Endothelial cell of umbilical vein (primary cell): ENCODE data around the gene POLR2E. TPM values are rescaled to one million over a fixed set of nuclear protein-coding genes. Genes with fewer than 3 reads are reported as not detected.

Source experiments
- BruUV-seq: library from RNA; stranded (reverse); fragments of 400-500 nt; replicated peaks from 2 replicates; lab custom pipeline; 2021; lab: Mats Ljungman, UMichigan
- CTCF ChIA-PET: fragments of 300-600, 350-600 bp; sonication (Branson Sonifier 250); formaldehyde crosslinking; loops from one replicate; lab custom pipeline; 2021; ENCODE audit warnings: antibody characterized with exemption, inconsistent platforms; lab: Charles Lee
- POLR2A ChIA-PET: fragments of 300-600, 350-600 bp; sonication (Branson Sonifier 250); formaldehyde crosslinking; loops from one replicate; lab custom pipeline; 2021; ENCODE audit warnings: antibody characterized with exemption, inconsistent platforms; lab: Charles Lee
- DNase-seq: peaks from one replicate; pipeline ENCODE4 v3.0.0-alpha.2; 2011; ENCODE audit warnings: low read depth, low spot score
- FAIRE-seq: peaks from 2 replicates; lab custom pipeline; 2011; peaks lifted over from hg19 to GRCh38; lab: Jason Lieb, UNC
- H2AFZ ChIP-seq: 2 replicates; pipeline ENCODE4 v1.6.0; 2012; ENCODE audit warnings: low read depth, low read length, control low read depth, inconsistent platforms
- H3K27ac ChIP-seq: 2 replicates; pipeline ENCODE4 v1.5.1; 2011; ENCODE audit warnings: low read depth, mild to moderate bottlenecking, control low read depth, low read length, moderate library complexity; ENCODE audit not compliant: insufficient read depth
- H3K27me3 ChIP-seq, 2 experiments: 2 replicates each; pipeline versions ENCODE4 v1.6.0 to v1.6.1; 2011; ENCODE audit warnings: low read length in 2 of 2, mixed read lengths in 1 of 2; ENCODE audit not compliant: control insufficient read depth in 2 of 2, insufficient read depth in 2 of 2
- H3K36me3 ChIP-seq, 2 experiments: 2 replicates in 1 of 2; 3 replicates in 1 of 2; pipeline ENCODE4 v1.5.1; 2011; ENCODE audit warnings: low read length in 2 of 2, mild to moderate bottlenecking in 1 of 2, moderate library complexity in 1 of 2; ENCODE audit not compliant: control insufficient read depth in 2 of 2, insufficient read depth in 2 of 2; ENCODE audit errors: extremely low read depth in 1 of 2
- H3K4me1 ChIP-seq: 3 replicates; pipeline ENCODE4 v1.5.1; 2011; ENCODE audit warnings: mild to moderate bottlenecking, low read length; ENCODE audit not compliant: control insufficient read depth, insufficient read depth; ENCODE audit errors: extremely low read depth
- H3K4me2 ChIP-seq: 2 replicates; pipeline ENCODE4 v1.6.1; 2011; ENCODE audit warnings: low read length, control low read depth, mixed read lengths; ENCODE audit not compliant: insufficient read depth
- H3K4me3 ChIP-seq, 3 experiments: fragments of 200-600 bp in 1 of 3; sonication (generic), shearing (Covaris generic) in 1 of 3; replicated peaks in 1 of 3; 2 replicates each; pipeline ENCODE4 v1.5.1; 2011 to 2016; ENCODE audit warnings: control low read depth in 3 of 3, low read length in 3 of 3, mild to moderate bottlenecking in 2 of 3, inconsistent platforms in 1 of 3, low read depth in 1 of 3, moderate library complexity in 1 of 3; ENCODE audit not compliant: insufficient read depth in 1 of 3
- H3K79me2 ChIP-seq: 2 replicates; pipeline ENCODE4 v1.6.0; 2012; ENCODE audit warnings: low read length, inconsistent platforms; ENCODE audit not compliant: control insufficient read depth, insufficient read depth
- H3K9ac ChIP-seq: replicated peaks from 2 replicates; pipeline ENCODE3; 2011; ENCODE audit warnings: low read length, control low read depth; ENCODE audit not compliant: insufficient read depth; ENCODE audit errors: extremely low read depth
- H3K9me1 ChIP-seq: replicated peaks from 3 replicates; pipeline ENCODE4 v1.6.0; 2011; ENCODE audit warnings: mild to moderate bottlenecking, low read length; ENCODE audit not compliant: control insufficient read depth, insufficient read depth; ENCODE audit errors: extremely low read depth
- H3K9me3 ChIP-seq: replicated peaks from 2 replicates; pipeline ENCODE4 v1.5.1; 2012; ENCODE audit warnings: low read length, inconsistent platforms; ENCODE audit not compliant: control insufficient read depth, insufficient read depth
- H4K20me1 ChIP-seq: replicated peaks from 2 replicates; pipeline ENCODE3; 2011; ENCODE audit warnings: mild to moderate bottlenecking, low read length; ENCODE audit not compliant: control insufficient read depth, insufficient read depth; ENCODE audit errors: extremely low read depth
- CTCF ChIP-seq, 2 donors: IDR thresholded peaks; 1 replicate in 1 of 2; 2 replicates in 1 of 2; pipeline ENCODE4 v1.5.1; 2011; ENCODE audit warnings: low read length in 2 of 2, mild to moderate bottlenecking in 2 of 2, moderate library complexity in 2 of 2, control low read depth in 1 of 2, inconsistent platforms in 1 of 2, low read depth in 1 of 2; ENCODE audit not compliant: insufficient read depth in 1 of 2; ENCODE audit errors: extremely low read depth in 1 of 2
- EZH2 ChIP-seq: IDR thresholded peaks from 2 replicates; pipeline ENCODE4 v1.6.1; 2012; ENCODE audit warnings: borderline replicate concordance, low read depth, mild to moderate bottlenecking, moderate library complexity, low read length, inconsistent platforms; ENCODE audit not compliant: severe bottlenecking
- FOS ChIP-seq: IDR thresholded peaks from 2 replicates; pipeline ENCODE4 v1.6.1; 2011; ENCODE audit warnings: mild to moderate bottlenecking, low read length, moderate library complexity, borderline replicate concordance; ENCODE audit not compliant: insufficient read depth
- GATA2 ChIP-seq: IDR thresholded peaks from 2 replicates; pipeline ENCODE4 v1.7.0; 2011; ENCODE audit warnings: low read depth, mild to moderate bottlenecking, moderate library complexity, mixed read lengths, low read length; ENCODE audit not compliant: insufficient read length, insufficient read depth
- JUN ChIP-seq: IDR thresholded peaks from 2 replicates; pipeline ENCODE4 v1.6.1; 2011; ENCODE audit warnings: borderline replicate concordance, low read depth; ENCODE audit not compliant: insufficient read length, insufficient read depth
- MAX ChIP-seq: IDR thresholded peaks from 2 replicates; pipeline ENCODE4 v1.6.1; 2011; ENCODE audit not compliant: insufficient read depth, insufficient read length
- MYC ChIP-seq: IDR thresholded peaks from one replicate; pipeline ENCODE4 v1.6.1; 2011; ENCODE audit warnings: mild to moderate bottlenecking, low read depth, low read length
- POLR2A ChIP-seq: IDR thresholded peaks from 2 replicates; pipeline ENCODE4 v1.6.1; 2012; ENCODE audit warnings: low read depth, mild to moderate bottlenecking, control low read depth, low read length
- POLR2AphosphoS5 ChIP-seq: IDR thresholded peaks from 2 replicates; pipeline ENCODE4 v1.6.1; 2012; ENCODE audit warnings: low read depth, mild to moderate bottlenecking, control low read depth, low read length, moderate library complexity; ENCODE audit not compliant: insufficient read depth
- dilution Hi-C: fragments of 300-500 bp; cut with MboI; formaldehyde crosslinking; loops from one replicate; pipeline ENCODE4 v1.15.0; 2019; ENCODE audit warnings: low sequenced_read_pairs; ENCODE audit not compliant: extremely low pct_ligation_motif_present
- intact Hi-C: fragments of 100-400 bp; cut with micrococcal nuclease; formaldehyde crosslinking; loops from one replicate; pipeline ENCODE4 v1.10.0; 2022
- polyA plus RNA-seq, 4 experiments: library from polyadenylated mRNA; depleted of rRNA in 3 of 4; stranded (reverse) in 3 of 4; unstranded in 1 of 4; fragments of >200 nt; gene quantifications; 2 replicates each; pipeline versions ENCODE4 v1.2.1 to v1.2.3, GENCODE V29; 2011 to 2012; ENCODE audit warnings: missing spikeins in 1 of 4
- total RNA-seq: library from RNA; stranded (reverse); gene quantifications from 2 replicates; pipeline ENCODE4 v1.2.3, GENCODE V29; 2021

POLR2E gene
- total and polyA plus RNA-seq, 2 donors (not counting 3 experiments of a cell fraction or from before 2014, with no cell fraction given) = 272 to 344 TPM

GRCh38 chr19:1065606-1066109 is 29.5 kb downstream of the POLR2E start:
- no peak for TF ChIP-seq CTCF (IDR thresholded peaks at IDR 0.05; ENCODE audit: extremely low read depth in 1 of 2, insufficient read depth in 1 of 2, low read depth in 1 of 2, low read length in 2 of 2)
- no peak for TF ChIP-seq MYC
- TF ChIP-seq EZH2 = no peak
- TF ChIP-seq POLR2A = no peak
- no peak for TF ChIP-seq MAX
- no peak for TF ChIP-seq FOS
- no peak for TF ChIP-seq POLR2AphosphoS5
- TF ChIP-seq GATA2 = no peak
- TF ChIP-seq JUN = no peak
- no peaks in the 10 kb centered on the region for H3K36me3 ChIP-seq
- no peak overlapping the region for H3K4me2 ChIP-seq
- intact Hi-C loops = loop anchor here (2.0 kb wide), 1 partner anchor 29 kb away; the partner anchor contains the start of gene POLR2E
- no peak overlapping the region for H3K4me3 ChIP-seq
- CTCF ChIA-PET = interaction anchor here (0.8 to 2.5 kb wide), 7 partner anchors 10 to 48 kb away, joined by 3 to 13 read pairs (median 8); partner anchors contain the start of genes ABCA7 and GPX4
- POLR2A ChIA-PET = no interaction called here
- dilution Hi-C loops = no loop called here
- H3K27me3 ChIP-seq = no peaks in the 10 kb centered on the region
- no TSS peak for BruUV-seq
- H3K4me1 ChIP-seq = peaks cover 31% of the 10 kb centered on the region
- no peak overlapping the region for H3K27ac ChIP-seq
- FAIRE-seq (no peak), DNase-seq (no peak)
- no peaks in the 10 kb centered on the region for H4K20me1 ChIP-seq
- no peak overlapping the region for H3K9ac ChIP-seq
- H3K9me1 ChIP-seq = no peaks in the 10 kb centered on the region
- no peak overlapping the region for H2AFZ ChIP-seq
- no peaks in the 10 kb centered on the region for H3K9me3 ChIP-seq
- no peaks in the 10 kb centered on the region for H3K79me2 ChIP-seq
